Measurements from ENCODE around the gene VEGFD.
A peak's percentile ranks its signal among the peaks of the same experiment; 100 is the strongest.

VEGFD gene

GRCh38 chrX:15384304-15384703 is at the start of gene VEGFD:
TSS of gene VEGFD (minus strand) at chrX:15384413. CDS start at chrX:15383946, 467 bp downstream.
- no peak for DNase-seq

GRCh38 chrX:15430584-15430983 is 46.4 kb upstream of the VEGFD start:
- no peak for DNase-seq

- DNase-seq: no peak
Measured at GRCh38 chrX:15430076-15430475, 45.9 kb upstream of the VEGFD start.

- no peak for DNase-seq
Measured at GRCh38 chrX:15425024-15425423, 40.8 kb upstream of the VEGFD start.

- DNase-seq: no peak
Measured at GRCh38 chrX:15418707-15419181, 34.5 kb upstream of the VEGFD start.

- no peak for DNase-seq
Measured at GRCh38 chrX:15418041-15418706, 34.0 kb upstream of the VEGFD start.

- DNase-seq: no peak
Measured at GRCh38 chrX:15416133-15416993, 32.1 kb upstream of the VEGFD start.

GRCh38 chrX:15413101-15413500 is 28.9 kb upstream of the VEGFD start:
- DNase-seq: no peak

- DNase-seq: no peak
Measured at GRCh38 chrX:15410947-15411346, 26.7 kb upstream of the VEGFD start.

- no peak for DNase-seq
Measured at GRCh38 chrX:15410430-15410829, 26.2 kb upstream of the VEGFD start.

- no peak for DNase-seq
Measured at GRCh38 chrX:15405846-15406245, 21.6 kb upstream of the VEGFD start.

GRCh38 chrX:15404401-15405096 is 20.3 kb upstream of the VEGFD start:
- no peak for DNase-seq

GRCh38 chrX:15401378-15401777 is 17.2 kb upstream of the VEGFD start:
- DNase-seq: no peak

GRCh38 chrX:15399962-15400391 is 15.8 kb upstream of the VEGFD start:
- DNase-seq: peak; percentile 6

- DNase-seq: no peak
Measured at GRCh38 chrX:15398874-15399273, 14.7 kb upstream of the VEGFD start.

- DNase-seq: no peak
Measured at GRCh38 chrX:15395789-15396188, 11.6 kb upstream of the VEGFD start.

GRCh38 chrX:15391850-15392249 is 7.6 kb upstream of the VEGFD start:
- no peak for DNase-seq

GRCh38 chrX:15382813-15383212 is 1.4 kb downstream of the VEGFD start:
- no peak for DNase-seq

GRCh38 chrX:15376956-15377355 is 7.3 kb downstream of the VEGFD start:
- no peak for DNase-seq

- DNase-seq: no peak
Measured at GRCh38 chrX:15373976-15374375, 10.2 kb downstream of the VEGFD start.

GRCh38 chrX:15366506-15367352 is 17.5 kb downstream of the VEGFD start:
- no peak for DNase-seq

GRCh38 chrX:15359701-15360100 is 24.5 kb downstream of the VEGFD start:
- DNase-seq: no peak

GRCh38 chrX:15358533-15358932 is 25.7 kb downstream of the VEGFD start:
- no peak for DNase-seq
